ENCODE results near the gene ACSS3.

The ACSS3 gene

DNA sequence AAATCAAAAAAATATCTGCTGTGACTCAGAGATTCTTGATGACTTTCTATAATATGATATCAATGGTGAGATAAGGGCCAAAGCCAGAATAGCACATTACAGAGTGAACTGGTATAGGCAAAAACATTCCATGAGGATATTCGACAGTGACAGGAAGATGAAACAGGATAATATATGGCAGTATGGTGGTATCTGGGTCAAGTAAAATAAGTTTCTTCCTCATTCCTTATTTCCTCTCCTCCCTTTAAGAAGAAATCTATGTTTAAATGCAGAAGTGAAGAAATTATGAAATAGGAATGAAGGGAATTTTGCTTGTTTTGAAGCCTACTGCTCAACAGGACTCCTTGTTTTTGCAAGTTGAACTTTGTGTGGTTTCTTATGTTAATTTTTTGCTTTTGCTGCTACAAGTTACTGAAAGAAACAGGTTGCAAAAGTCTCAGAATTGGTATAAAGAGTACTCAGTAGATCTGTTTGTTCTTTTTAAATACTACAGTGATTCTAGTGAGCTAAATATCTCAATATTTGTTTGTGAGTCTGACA lies 7.0 kb downstream of the ACSS3 start:
- no peaks in the 10 kb centered on the region for H3F3A ChIP-seq (ENCODE audit: insufficient read depth)
- no peaks in the 10 kb centered on the region for H3K79me2 ChIP-seq (ENCODE audit: insufficient read depth, low read length)
- H4K20me1 ChIP-seq (ENCODE audit: low read depth, low read length) = no peaks in the 10 kb centered on the region
- no peak overlapping the region for H3K4me3 ChIP-seq (ENCODE audit: insufficient read depth, low read length, poor library complexity, severe bottlenecking)
- H3K4me2 ChIP-seq (ENCODE audit: low read depth, low read length, poor library complexity, severe bottlenecking) = no peak overlapping the region
- no peaks in the 10 kb centered on the region for H3K36me3 ChIP-seq (ENCODE audit: low read length)
- H3K27me3 ChIP-seq (ENCODE audit: low read length) = no peaks in the 10 kb centered on the region
- H3K9me2 ChIP-seq (replicated peaks; ENCODE audit: insufficient read depth, low read length) = no peaks in the 10 kb centered on the region
- H3K27ac ChIP-seq (ENCODE audit: low read depth, low read length) = no peak overlapping the region
- no peak overlapping the region for H2AFZ ChIP-seq (ENCODE audit: low read depth, low read length, severe bottlenecking)
- TF ChIP-seq, protein P1, sequence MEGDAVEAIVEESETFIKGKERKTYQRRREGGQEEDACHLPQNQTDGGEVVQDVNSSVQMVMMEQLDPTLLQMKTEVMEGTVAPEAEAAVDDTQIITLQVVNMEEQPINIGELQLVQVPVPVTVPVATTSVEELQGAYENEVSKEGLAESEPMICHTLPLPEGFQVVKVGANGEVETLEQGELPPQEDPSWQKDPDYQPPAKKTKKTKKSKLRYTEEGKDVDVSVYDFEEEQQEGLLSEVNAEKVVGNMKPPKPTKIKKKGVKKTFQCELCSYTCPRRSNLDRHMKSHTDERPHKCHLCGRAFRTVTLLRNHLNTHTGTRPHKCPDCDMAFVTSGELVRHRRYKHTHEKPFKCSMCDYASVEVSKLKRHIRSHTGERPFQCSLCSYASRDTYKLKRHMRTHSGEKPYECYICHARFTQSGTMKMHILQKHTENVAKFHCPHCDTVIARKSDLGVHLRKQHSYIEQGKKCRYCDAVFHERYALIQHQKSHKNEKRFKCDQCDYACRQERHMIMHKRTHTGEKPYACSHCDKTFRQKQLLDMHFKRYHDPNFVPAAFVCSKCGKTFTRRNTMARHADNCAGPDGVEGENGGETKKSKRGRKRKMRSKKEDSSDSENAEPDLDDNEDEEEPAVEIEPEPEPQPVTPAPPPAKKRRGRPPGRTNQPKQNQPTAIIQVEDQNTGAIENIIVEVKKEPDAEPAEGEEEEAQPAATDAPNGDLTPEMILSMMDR (IDR thresholded peaks at IDR 0.05; ENCODE audit: insufficient read depth, low read length, poor library complexity, severe bottlenecking) = no peak
- TF ChIP-seq EZH2phosphoT487 (conservative IDR thresholded peaks at IDR 0.05; ENCODE audit: low read length) = no peak
- no peaks in the 10 kb centered on the region for H3K9me3 ChIP-seq (ENCODE audit: insufficient read depth, low read length)
- no peak overlapping the region for H3K9ac ChIP-seq (ENCODE audit: low read length)

DNA sequence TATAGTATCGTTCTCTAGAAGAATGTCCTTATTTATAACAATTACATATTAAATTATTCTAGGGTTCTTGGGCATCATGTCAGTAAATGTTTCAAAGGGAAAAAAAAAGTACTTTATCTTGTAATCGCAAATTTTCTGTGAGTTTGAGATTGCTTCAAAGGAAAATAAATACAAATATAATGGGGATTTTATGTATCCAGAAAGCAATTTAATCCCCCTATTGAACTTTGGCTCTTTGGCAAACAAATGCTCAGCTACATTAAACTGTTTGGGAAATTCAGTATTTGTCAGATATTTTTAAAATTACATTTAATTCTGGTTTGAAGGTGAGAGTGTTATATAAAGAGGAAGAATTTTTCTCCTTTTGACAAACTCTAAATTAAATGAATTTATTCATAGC lies 8.0 kb downstream of the ACSS3 start:
- Histone ChIP-seq H3K79me2 (ENCODE audit: insufficient read depth, low read length) (no peaks in the 10 kb centered on the region), H3K9me2 (replicated peaks; ENCODE audit: insufficient read depth, low read length) (no peaks in the 10 kb centered on the region; the same call in 1 of the 2 replicates), H3K27ac (ENCODE audit: low read depth, low read length) (no peak overlapping the region), H3K9ac (ENCODE audit: low read length) (no peak overlapping the region), H3K36me3 (ENCODE audit: low read length) (no peaks in the 10 kb centered on the region), H3F3A (ENCODE audit: insufficient read depth) (no peaks in the 10 kb centered on the region), H3K4me2 (ENCODE audit: low read depth, low read length, poor library complexity, severe bottlenecking) (no peak overlapping the region), H3K27me3 (ENCODE audit: low read length) (no peaks in the 10 kb centered on the region), H3K9me3 (ENCODE audit: insufficient read depth, low read length) (no peaks in the 10 kb centered on the region), H4K20me1 (ENCODE audit: low read depth, low read length) (no peaks in the 10 kb centered on the region), H3K4me3 (ENCODE audit: insufficient read depth, low read length, poor library complexity, severe bottlenecking) (no peak overlapping the region), H2AFZ (ENCODE audit: low read depth, low read length, severe bottlenecking) (no peak overlapping the region)
- TF ChIP-seq, protein P1 (IDR thresholded peaks at IDR 0.05; ENCODE audit: insufficient read depth, low read length, poor library complexity, severe bottlenecking) = no peak
- TF ChIP-seq EZH2phosphoT487 (conservative IDR thresholded peaks at IDR 0.05; ENCODE audit: low read length) = no peak

DNA sequence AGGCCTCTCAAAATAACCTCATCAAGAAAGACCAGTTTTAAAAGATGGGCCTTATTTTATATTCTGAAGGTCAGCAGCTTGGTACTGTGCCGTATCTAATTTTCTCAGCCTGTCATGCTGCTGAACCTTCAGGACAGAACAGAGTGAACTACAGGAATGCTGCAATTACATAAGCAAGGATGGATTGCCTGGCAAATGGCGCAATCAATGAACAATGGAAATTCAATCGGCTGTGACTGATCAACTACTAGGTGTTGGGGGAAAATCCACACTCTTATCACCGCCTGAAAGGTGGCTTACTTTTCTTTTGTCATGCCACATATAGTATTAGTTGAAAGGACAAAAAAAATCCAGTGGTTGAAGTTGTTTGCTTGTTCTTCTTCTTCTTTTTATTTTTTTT lies 8.5 kb downstream of the ACSS3 start:
- Histone ChIP-seq H3K4me2 (ENCODE audit: low read depth, low read length, poor library complexity, severe bottlenecking) (no peak overlapping the region), H3F3A (ENCODE audit: insufficient read depth) (no peaks in the 10 kb centered on the region), H3K4me3 (ENCODE audit: insufficient read depth, low read length, poor library complexity, severe bottlenecking) (no peak overlapping the region), H2AFZ (ENCODE audit: low read depth, low read length, severe bottlenecking) (no peak overlapping the region), H3K9me2 (replicated peaks; ENCODE audit: insufficient read depth, low read length) (no peaks in the 10 kb centered on the region; the same call in 1 of the 2 replicates), H4K20me1 (ENCODE audit: low read depth, low read length) (no peaks in the 10 kb centered on the region), H3K9ac (ENCODE audit: low read length) (no peak overlapping the region), H3K79me2 (ENCODE audit: insufficient read depth, low read length) (no peaks in the 10 kb centered on the region), H3K27me3 (ENCODE audit: low read length) (no peaks in the 10 kb centered on the region), H3K27ac (ENCODE audit: low read depth, low read length) (no peak overlapping the region), H3K9me3 (ENCODE audit: insufficient read depth, low read length) (no peaks in the 10 kb centered on the region), H3K36me3 (ENCODE audit: low read length) (no peaks in the 10 kb centered on the region)
- no peak for TF ChIP-seq EZH2phosphoT487 (conservative IDR thresholded peaks at IDR 0.05; ENCODE audit: low read length)
- TF ChIP-seq, protein P1 (IDR thresholded peaks at IDR 0.05; ENCODE audit: insufficient read depth, low read length, poor library complexity, severe bottlenecking) = no peak

Data from SU-DHL-6 (cell line).